ENCODE results near the gene CRYBG1. TPM values are rescaled to one million over a fixed set of nuclear protein-coding genes. Genes with fewer than 3 reads are reported as not detected.

CRYBG1 gene
- total RNA-seq (ENCODE audit: low replicate concordance): 0.60 and 3.7 TPM in 2 replicates

GRCh38 chr6:106360410-106360988 is at the start of gene CRYBG1:
TSS of gene CRYBG1 (plus strand) at chr6:106360717. CDS start at chr6:106360909, 192 bp downstream.

GRCh38 chr6:106325336-106326178 is 35.0 kb upstream of the CRYBG1 start, which contains the start of gene ATG5:
TSS of gene ATG5 (minus strand) at chr6:106325760. CDS start at chr6:106316208, 9,552 bp downstream.

Other genes with a start within 250 kb of the CRYBG1 start
- gene ATG5, start 35.0 kb upstream of the CRYBG1 start, total RNA-seq (ENCODE audit: low replicate concordance): 39.5 TPM in 2 replicates

All from smooth muscle cell of the coronary artery (primary cell).